Lung (tissue), 12 donors: Measurements from ENCODE around the gene HTD2. TPM values are rescaled to one million over a fixed set of nuclear protein-coding genes. Genes with fewer than 3 reads are reported as not detected.

Experiments used
- ATAC-seq: fragments of 200-7000 bp; cut with Tn5 transposase; one replicate; pipeline ENCODE4 v1.9.1; 2020; ENCODE audit warnings: moderate number of reproducible peaks; ENCODE audit not compliant: insufficient read depth, low FRiP score
- DNase-seq, 3 donors: peaks; one replicate each; pipeline ENCODE4 v3.0.0-alpha.2; 2013 to 2017
- H3K27ac ChIP-seq, 2 donors: one replicate each; pipeline ENCODE4 v1.5.1; 2013; ENCODE audit warnings: mild to moderate bottlenecking in 2 of 2, moderate library complexity in 2 of 2, control low read depth in 1 of 2, inconsistent platforms in 1 of 2, low read depth in 1 of 2, low read length in 1 of 2
- H3K27me3 ChIP-seq, 3 donors: one replicate each; pipeline ENCODE4 v1.5.1; 2013; ENCODE audit warnings: low read length in 2 of 3; ENCODE audit not compliant: control insufficient read depth in 3 of 3, insufficient read depth in 3 of 3
- H3K36me3 ChIP-seq, 4 donors: one replicate each; pipeline ENCODE4 v1.5.1; 2013; ENCODE audit warnings: low read length in 4 of 4, mild to moderate bottlenecking in 1 of 4, moderate library complexity in 1 of 4; ENCODE audit not compliant: control insufficient read depth in 4 of 4, insufficient read depth in 4 of 4
- H3K4me1 ChIP-seq, 5 donors: one replicate each; pipeline ENCODE4 v1.5.1; 2013; ENCODE audit warnings: low read length in 5 of 5, mild to moderate bottlenecking in 2 of 5, moderate library complexity in 1 of 5; ENCODE audit not compliant: control insufficient read depth in 5 of 5, insufficient read depth in 5 of 5
- H3K4me3 ChIP-seq: one replicate; pipeline ENCODE4 v1.5.1; 2013; ENCODE audit warnings: mild to moderate bottlenecking, control low read depth, moderate library complexity
- H3K9ac ChIP-seq, 2 donors: one replicate each; pipeline ENCODE4 v1.5.1; 2013; ENCODE audit warnings: low read length in 2 of 2, control low read depth in 1 of 2; ENCODE audit not compliant: insufficient read depth in 1 of 2
- H3K9me3 ChIP-seq, 4 donors: one replicate each; pipeline ENCODE4 v1.5.1; 2013; ENCODE audit warnings: low read length in 3 of 4, mild to moderate bottlenecking in 1 of 4, moderate library complexity in 1 of 4; ENCODE audit not compliant: control insufficient read depth in 4 of 4, insufficient read depth in 3 of 4
- WGBS, 2 donors: extraction: QIAGEN DNeasy Blood & Tissue Kit; methylation state at CpG; one replicate each; pipeline ENCODE4 v1.1.7; 2013; 5-methylcytosine and 5-hydroxymethylcytosine counted together
- polyA plus RNA-seq, 2 donors: library from polyadenylated mRNA; stranded (reverse); fragments of 200-250 nt; gene quantifications; one replicate each; pipeline ENCODE4 v1.2.1, GENCODE V29; 2013
- total RNA-seq, 2 donors: library from RNA; depleted of rRNA in 1 of 2; stranded (reverse); fragments of >200 nt in 1 of 2; gene quantifications; one replicate each; pipeline ENCODE4 v1.2.1, GENCODE V29; 2014 to 2021
- TF ChIP-seq, protein P1 (sequence below): IDR thresholded peaks from 2 replicates; pipeline ENCODE4 v1.5.1; 2012; ENCODE audit warnings: mild to moderate bottlenecking; ENCODE audit errors: control extremely low read depth, extremely low read depth
- donor health status: control.
- donor health status: control.
- donor health status: Bipolar disorder and iron deficiency.
- donor health status: healthy.
- donor health status: DM: yes; HTN: yes; CAD: no.

Gene HTD2
- total and polyA plus RNA-seq, 4 donors, result 2.5 to 12.1 (median 6.6) TPM

DNA sequence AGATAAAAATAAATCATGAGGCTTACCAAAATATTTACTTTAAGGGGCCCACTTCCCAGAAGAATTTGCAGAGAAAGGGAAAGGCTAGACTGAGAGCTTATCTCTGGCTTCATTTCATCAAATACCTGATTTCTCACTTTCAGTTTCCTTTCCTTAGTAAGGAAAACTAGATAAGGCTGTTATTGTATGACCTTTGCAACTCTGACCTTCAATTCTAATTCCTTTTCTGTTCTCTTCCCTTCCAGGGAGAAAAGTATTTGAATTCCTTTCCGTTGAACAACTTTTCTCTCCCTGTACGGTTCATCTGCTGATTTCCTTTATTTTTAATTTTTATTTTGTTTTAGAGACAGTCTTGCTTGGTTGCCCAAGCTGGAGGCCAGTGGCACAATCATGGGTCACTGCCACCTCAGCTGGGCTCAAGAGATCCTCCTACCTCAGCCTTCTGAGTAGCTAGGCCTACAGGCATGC, 19.2 kb downstream of the HTD2 start:
- 47 to 48% methylated on average over 2 of the region's 2 CpGs for WGBS, 2 donors
- Histone ChIP-seq H3K36me3 (peaks cover 0 to 5% (median 0%) of the 10 kb centered on the region in 4 donors), H3K4me1 (peaks cover 3 to 7% (median 6%) of the 10 kb centered on the region in 5 donors), H3K9me3 (no peaks in the 10 kb centered on the region), H3K4me3 (no peak overlapping the region), H3K27me3 (no peaks in the 10 kb centered on the region), H3K27ac (peak overlapping the region in 1 of 2 donors; percentile 65), H3K9ac (no peak overlapping the region)
- peak in 2 of 3 donors; percentile 21 to 31 for DNase-seq
- TF ChIP-seq, protein P1, sequence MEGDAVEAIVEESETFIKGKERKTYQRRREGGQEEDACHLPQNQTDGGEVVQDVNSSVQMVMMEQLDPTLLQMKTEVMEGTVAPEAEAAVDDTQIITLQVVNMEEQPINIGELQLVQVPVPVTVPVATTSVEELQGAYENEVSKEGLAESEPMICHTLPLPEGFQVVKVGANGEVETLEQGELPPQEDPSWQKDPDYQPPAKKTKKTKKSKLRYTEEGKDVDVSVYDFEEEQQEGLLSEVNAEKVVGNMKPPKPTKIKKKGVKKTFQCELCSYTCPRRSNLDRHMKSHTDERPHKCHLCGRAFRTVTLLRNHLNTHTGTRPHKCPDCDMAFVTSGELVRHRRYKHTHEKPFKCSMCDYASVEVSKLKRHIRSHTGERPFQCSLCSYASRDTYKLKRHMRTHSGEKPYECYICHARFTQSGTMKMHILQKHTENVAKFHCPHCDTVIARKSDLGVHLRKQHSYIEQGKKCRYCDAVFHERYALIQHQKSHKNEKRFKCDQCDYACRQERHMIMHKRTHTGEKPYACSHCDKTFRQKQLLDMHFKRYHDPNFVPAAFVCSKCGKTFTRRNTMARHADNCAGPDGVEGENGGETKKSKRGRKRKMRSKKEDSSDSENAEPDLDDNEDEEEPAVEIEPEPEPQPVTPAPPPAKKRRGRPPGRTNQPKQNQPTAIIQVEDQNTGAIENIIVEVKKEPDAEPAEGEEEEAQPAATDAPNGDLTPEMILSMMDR, result no peak
- ATAC-seq, result no peak

DNA sequence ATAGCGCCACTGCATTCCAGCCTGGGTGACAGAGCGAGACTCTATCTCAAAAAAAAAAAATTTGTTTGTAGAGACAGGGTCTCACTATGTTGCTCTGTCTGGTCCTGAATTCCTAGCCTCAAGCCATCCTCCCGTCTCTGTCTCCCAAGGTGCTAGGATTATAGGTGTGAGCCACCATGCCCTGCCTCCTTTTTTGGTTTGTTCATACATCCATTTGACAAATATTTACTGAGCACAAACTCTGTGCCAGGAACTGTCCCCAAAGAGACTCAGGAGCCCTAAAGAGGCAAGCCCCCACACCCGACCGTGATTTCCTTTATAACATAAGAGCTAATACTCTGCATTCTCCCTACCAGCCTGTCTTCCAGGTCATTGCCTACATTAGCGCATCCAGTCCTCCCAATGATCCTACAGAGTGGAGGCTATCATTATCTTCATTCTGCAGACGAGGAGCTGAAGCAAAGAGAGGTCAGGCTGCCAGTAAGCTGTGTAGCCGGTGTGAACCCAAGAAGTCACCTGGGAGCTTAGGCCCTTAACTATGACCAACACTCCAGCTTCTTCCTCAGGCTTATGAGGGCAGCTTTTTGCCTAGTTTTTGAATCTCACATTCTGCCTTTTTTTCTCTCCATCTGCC, 20.1 kb downstream of the HTD2 start:
- no peaks in the 10 kb centered on the region for H3K9me3 ChIP-seq
- DNase-seq (no peak), ATAC-seq (no peak)
- WGBS, 2 donors, result 92 to 94% methylated on average over 7 to 8 of the region's 8 CpGs
- no peak overlapping the region for H3K4me3 ChIP-seq
- H3K27ac ChIP-seq, result no peak overlapping the region
- no peaks in the 10 kb centered on the region for H3K27me3 ChIP-seq
- no peak overlapping the region for H3K9ac ChIP-seq
- H3K36me3 ChIP-seq, result peaks cover 0 to 2% (median 0%) of the 10 kb centered on the region in 4 donors
- TF ChIP-seq, protein P1, result no peak
- peaks cover 3 to 7% (median 6%) of the 10 kb centered on the region in 5 donors for H3K4me1 ChIP-seq

DNA sequence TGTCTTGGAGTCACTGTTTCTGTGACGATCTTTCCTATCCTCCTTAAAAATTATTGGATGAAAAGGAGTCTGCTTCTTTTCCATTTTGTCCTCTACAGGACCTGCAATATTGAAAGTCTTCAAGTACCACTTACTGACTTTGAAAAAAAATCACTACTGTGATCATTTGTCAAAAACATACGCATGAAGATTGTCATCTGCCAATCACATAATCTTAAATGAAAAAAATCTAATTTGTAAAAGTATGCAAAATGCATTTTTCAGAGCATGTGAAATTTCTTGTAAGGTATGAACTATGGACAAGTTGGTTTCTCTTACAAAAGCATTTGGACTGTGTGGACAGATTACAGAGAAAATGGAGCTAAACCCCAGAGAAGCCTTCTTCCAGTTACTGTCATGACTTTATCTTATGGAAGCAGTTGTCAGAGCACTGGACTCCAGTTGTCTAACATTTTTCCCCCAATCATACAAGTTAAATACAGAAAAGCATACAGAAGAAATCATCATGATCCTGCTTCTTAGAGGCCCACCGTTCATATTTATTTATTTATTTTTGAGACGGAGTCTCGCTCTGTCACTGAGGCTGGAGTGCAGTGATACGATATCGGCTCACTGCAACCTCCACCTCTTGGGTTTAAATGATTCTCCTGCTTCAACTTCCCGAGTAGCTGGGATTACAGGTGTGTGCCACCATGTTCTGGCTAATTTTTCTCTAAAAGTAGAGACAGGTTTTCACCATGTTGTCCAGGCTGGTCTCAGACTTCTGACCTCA, 23.0 kb downstream of the HTD2 start:
- H3K4me1 ChIP-seq, result peaks cover 6 to 21% (median 7%) of the 10 kb centered on the region in 5 donors
- no peaks in the 10 kb centered on the region for H3K27me3 ChIP-seq

More for the DNA sequence above, 23.0 kb downstream of the HTD2 start:
- H3K27ac ChIP-seq, result no peak overlapping the region
- no peaks in the 10 kb centered on the region for H3K36me3 ChIP-seq
- 91 to 93% methylated on average over 8 of the region's 8 CpGs for WGBS, 2 donors
- ATAC-seq (no peak), DNase-seq (no peak)
- no peaks in the 10 kb centered on the region for H3K9me3 ChIP-seq
- TF ChIP-seq, protein P1, result no peak
- no peak overlapping the region for H3K4me3 ChIP-seq
- H3K9ac ChIP-seq, result no peak overlapping the region
